NCI-H82 treated with DMSO at 0.1 percent for 48 hours (cell line): ENCODE results near the gene BMPR2.

Experiments
- DNase-seq: peaks from one replicate; lab custom pipeline; 2025; ENCODE audit not compliant: unreplicated experiment; lab: John Stamatoyannopoulos, UW

The BMPR2 gene

GRCh38 chr2:202588647-202589581 is 212.8 kb downstream of the BMPR2 start:
- DNase-seq = peak; percentile 96

GRCh38 chr2:202589582-202589949 is 213.4 kb downstream of the BMPR2 start:
- no peak for DNase-seq

GRCh38 chr2:202592566-202592965 is 216.4 kb downstream of the BMPR2 start:
- DNase-seq = no peak

- DNase-seq = no peak
Measured at GRCh38 chr2:202599105-202599504, 223.0 kb downstream of the BMPR2 start.

GRCh38 chr2:202599911-202600310 is 223.8 kb downstream of the BMPR2 start:
- DNase-seq = no peak

- DNase-seq = no peak
Measured at GRCh38 chr2:202604699-202605098, 228.6 kb downstream of the BMPR2 start.

GRCh38 chr2:202605174-202605573 is 229.0 kb downstream of the BMPR2 start:
- no peak for DNase-seq

GRCh38 chr2:202608142-202608852 is 232.2 kb downstream of the BMPR2 start:
- DNase-seq = no peak

- DNase-seq = no peak
Measured at GRCh38 chr2:202609381-202610145, 233.4 kb downstream of the BMPR2 start.

- DNase-seq = no peak
Measured at GRCh38 chr2:202610380-202610779, 234.3 kb downstream of the BMPR2 start.

GRCh38 chr2:202612145-202612544 is 236.0 kb downstream of the BMPR2 start:
- DNase-seq = no peak

- no peak for DNase-seq
Measured at GRCh38 chr2:202613479-202613878, 237.4 kb downstream of the BMPR2 start.
